Psoas muscle (tissue), 8 donors: ENCODE data around the gene MAPKAP1. TPM values are rescaled to one million over a fixed set of nuclear protein-coding genes. Genes with fewer than 3 reads are reported as not detected.

Experiments
- ATAC-seq, 4 donors: fragments of 200-7000 bp; cut with Tn5 transposase; one replicate each; pipeline ENCODE4 v1.9.1; 2020; ENCODE audit warnings: moderate library complexity in 3 of 4, mild to moderate bottlenecking in 2 of 4
- DNase-seq, 2 donors: peaks; one replicate each; pipeline ENCODE4 v3.0.0-alpha.2; 2020
- H3K27ac ChIP-seq: fragments of 200-600 bp; one replicate; pipeline ENCODE4 v1.8.0; 2022
- H3K27me3 ChIP-seq, 3 donors: fragments of 200-600 bp in 1 of 3; one replicate each; pipeline versions ENCODE4 v1.6.1 to v1.8.0; 2013 to 2022; ENCODE audit warnings: low read length in 2 of 3, mild to moderate bottlenecking in 2 of 3, moderate library complexity in 1 of 3; ENCODE audit not compliant: insufficient read depth in 3 of 3
- H3K36me3 ChIP-seq, 2 donors: fragments of 200-600 bp in 1 of 2; one replicate each; pipeline versions ENCODE4 v1.6.1 to v1.8.0; 2013 to 2022; ENCODE audit warnings: low read depth in 1 of 2, mild to moderate bottlenecking in 1 of 2, moderate library complexity in 1 of 2; ENCODE audit not compliant: insufficient read depth in 1 of 2
- H3K4me1 ChIP-seq: fragments of 200-600 bp; one replicate; pipeline ENCODE4 v1.8.0; 2022
- H3K4me3 ChIP-seq: fragments of 200-600 bp; one replicate; pipeline ENCODE4 v1.8.0; 2022; ENCODE audit warnings: mild to moderate bottlenecking
- H3K9me3 ChIP-seq: fragments of 200-600 bp; one replicate; pipeline ENCODE4 v1.8.0; 2022
- WGBS, 3 donors: extraction: QIAGEN DNeasy Blood & Tissue Kit; methylation state at CpG; one replicate each; pipeline versions ENCODE4 v1.1.6 to v1.1.7; 2013; 5-methylcytosine and 5-hydroxymethylcytosine counted together
- intact Hi-C, 2 donors: fragments of 100-400 bp; cut with DNase I; formaldehyde crosslinking; loops; one replicate each; pipeline versions ENCODE4 v1.11.0 to v1.14.2; 2022
- polyA plus RNA-seq, 3 donors: library from polyadenylated mRNA; stranded (reverse); fragments of 200-250 nt; gene quantifications; one replicate each; pipeline ENCODE4 v1.2.3, GENCODE V29; 2013
- total RNA-seq, 4 donors: library from RNA; stranded (reverse); fragmentation: NEBNext Ultra II Directional in 2 of 4; extraction: Animal tissue kit (Norgen Biotek cat#: 25700) in 2 of 4; gene quantifications; one replicate each; pipeline versions ENCODE4 v1.2.1 to v1.2.4, GENCODE V29; 2021 to 2023
- TF ChIP-seq, protein P1 (sequence below): fragments of 200-600 bp; IDR thresholded peaks from one replicate; pipeline ENCODE4 v1.8.0; 2022; ENCODE audit warnings: antibody characterized with exemption
- donor health status: healthy with polysubstance abuse.
- donor health status: DM: no; HTN: no; CAD: no; lungs with moderate emphysema.
- donor health status: Bipolar disorder and iron deficiency.
- donor health status: healthy.
- donor health status: DM: yes; HTN: yes; CAD: no.
- donor health status: DM: no; HTN: no; CAD: no.
- donor health status: DM: no; HTN: no; CAD: no.
- donor health status: DM: yes; HTN: yes; CAD: no.

MAPKAP1 gene
- total and polyA plus RNA-seq, 7 donors = 64.2 to 124 (median 90.4) TPM

DNA sequence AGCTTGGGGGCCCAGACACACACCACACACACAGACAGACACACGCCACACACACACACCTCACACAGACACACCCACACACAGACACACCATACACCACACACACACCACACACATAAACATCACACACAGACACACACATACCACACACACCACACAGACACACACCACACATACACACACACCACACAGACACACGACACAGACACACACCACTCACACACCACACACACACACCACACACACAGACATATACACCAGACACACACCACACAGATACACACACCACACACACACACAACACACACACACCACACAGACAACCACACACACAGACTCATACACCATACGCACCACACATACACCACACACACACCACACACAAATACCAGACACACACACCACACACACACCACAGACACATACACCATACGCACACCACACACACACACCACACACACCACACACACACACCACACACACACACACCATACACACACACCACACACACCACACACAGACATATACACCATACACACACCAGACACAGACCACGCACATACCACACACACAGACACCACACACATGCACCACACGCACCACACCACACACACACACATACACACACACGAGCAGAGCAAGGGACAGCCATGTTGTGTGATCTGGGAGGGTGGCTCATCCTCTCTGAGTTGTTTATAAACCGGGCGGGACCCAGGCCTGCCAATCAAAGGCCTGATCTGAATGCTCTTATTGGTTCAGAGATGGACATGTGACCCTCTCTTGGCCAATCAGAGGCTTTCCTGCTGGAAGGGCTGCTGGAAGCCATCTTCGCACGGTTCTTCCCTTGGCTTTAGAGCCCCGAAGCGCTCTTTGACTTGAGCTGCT, 297.1 kb downstream of the MAPKAP1 start:
- intact Hi-C loops = loop anchor here (2.0 to 10.0 kb wide), 3 partner anchors 221 to 817 kb away; no protein-coding TSS in a partner anchor
- peak in 1 of 2 donors; percentile 38 for DNase-seq

DNA sequence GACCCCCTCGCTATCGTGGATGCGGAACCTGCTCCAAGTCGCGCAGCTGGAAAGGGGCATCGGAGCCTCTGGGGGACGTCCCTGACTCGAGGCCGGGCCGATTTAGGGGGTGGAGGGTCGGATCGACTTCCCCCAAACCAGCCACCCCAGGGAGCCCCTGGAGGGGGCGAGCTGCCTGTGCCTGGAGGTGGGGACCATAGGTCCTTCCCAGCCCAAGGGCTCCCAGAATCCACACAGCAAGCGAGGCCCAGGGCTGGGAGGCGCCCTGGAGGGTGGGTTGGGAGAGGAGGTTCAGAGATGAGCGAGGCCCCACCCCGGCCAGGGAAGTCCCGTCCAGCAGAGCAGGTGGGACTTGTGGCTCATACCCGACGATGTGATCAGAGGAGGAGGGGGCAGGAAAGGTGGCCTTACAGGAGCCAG, 297.8 kb downstream of the MAPKAP1 start:
- H3K4me1 ChIP-seq = peaks cover 3% of the 10 kb centered on the region
- TF ChIP-seq, protein P1, sequence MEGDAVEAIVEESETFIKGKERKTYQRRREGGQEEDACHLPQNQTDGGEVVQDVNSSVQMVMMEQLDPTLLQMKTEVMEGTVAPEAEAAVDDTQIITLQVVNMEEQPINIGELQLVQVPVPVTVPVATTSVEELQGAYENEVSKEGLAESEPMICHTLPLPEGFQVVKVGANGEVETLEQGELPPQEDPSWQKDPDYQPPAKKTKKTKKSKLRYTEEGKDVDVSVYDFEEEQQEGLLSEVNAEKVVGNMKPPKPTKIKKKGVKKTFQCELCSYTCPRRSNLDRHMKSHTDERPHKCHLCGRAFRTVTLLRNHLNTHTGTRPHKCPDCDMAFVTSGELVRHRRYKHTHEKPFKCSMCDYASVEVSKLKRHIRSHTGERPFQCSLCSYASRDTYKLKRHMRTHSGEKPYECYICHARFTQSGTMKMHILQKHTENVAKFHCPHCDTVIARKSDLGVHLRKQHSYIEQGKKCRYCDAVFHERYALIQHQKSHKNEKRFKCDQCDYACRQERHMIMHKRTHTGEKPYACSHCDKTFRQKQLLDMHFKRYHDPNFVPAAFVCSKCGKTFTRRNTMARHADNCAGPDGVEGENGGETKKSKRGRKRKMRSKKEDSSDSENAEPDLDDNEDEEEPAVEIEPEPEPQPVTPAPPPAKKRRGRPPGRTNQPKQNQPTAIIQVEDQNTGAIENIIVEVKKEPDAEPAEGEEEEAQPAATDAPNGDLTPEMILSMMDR = no peak
- H3K27me3 ChIP-seq = peaks cover 0 to 17% (median 4%) of the 10 kb centered on the region in 3 donors
- DNase-seq (no peak), ATAC-seq (no peak)
- no peak overlapping the region for H3K27ac ChIP-seq
- H3K36me3 ChIP-seq = no peaks in the 10 kb centered on the region
- 76 to 78% (median 77%) methylated on average over 20 of the region's 20 CpGs for WGBS, 3 donors
- no peak overlapping the region for H3K4me3 ChIP-seq
- intact Hi-C loops = loop anchor here (2.0 to 10.0 kb wide), 3 partner anchors 222 to 818 kb away; no protein-coding TSS in a partner anchor
- no peaks in the 10 kb centered on the region for H3K9me3 ChIP-seq

More for the DNA sequence above, 297.1 kb downstream of the MAPKAP1 start:
- no peak overlapping the region for H3K4me3 ChIP-seq
- no peaks in the 10 kb centered on the region for H3K36me3 ChIP-seq
- 89 to 93% (median 90%) methylated on average over 12 to 13 of the region's 13 CpGs for WGBS, 3 donors
- no peak overlapping the region for H3K27ac ChIP-seq
- H3K27me3 ChIP-seq = peaks cover 0 to 17% (median 4%) of the 10 kb centered on the region in 3 donors
- H3K9me3 ChIP-seq = no peaks in the 10 kb centered on the region
- TF ChIP-seq, protein P1 = no peak
- peaks cover 3% of the 10 kb centered on the region for H3K4me1 ChIP-seq
- ATAC-seq = peak in 2 of 4 donors; percentile 26 to 72

DNA sequence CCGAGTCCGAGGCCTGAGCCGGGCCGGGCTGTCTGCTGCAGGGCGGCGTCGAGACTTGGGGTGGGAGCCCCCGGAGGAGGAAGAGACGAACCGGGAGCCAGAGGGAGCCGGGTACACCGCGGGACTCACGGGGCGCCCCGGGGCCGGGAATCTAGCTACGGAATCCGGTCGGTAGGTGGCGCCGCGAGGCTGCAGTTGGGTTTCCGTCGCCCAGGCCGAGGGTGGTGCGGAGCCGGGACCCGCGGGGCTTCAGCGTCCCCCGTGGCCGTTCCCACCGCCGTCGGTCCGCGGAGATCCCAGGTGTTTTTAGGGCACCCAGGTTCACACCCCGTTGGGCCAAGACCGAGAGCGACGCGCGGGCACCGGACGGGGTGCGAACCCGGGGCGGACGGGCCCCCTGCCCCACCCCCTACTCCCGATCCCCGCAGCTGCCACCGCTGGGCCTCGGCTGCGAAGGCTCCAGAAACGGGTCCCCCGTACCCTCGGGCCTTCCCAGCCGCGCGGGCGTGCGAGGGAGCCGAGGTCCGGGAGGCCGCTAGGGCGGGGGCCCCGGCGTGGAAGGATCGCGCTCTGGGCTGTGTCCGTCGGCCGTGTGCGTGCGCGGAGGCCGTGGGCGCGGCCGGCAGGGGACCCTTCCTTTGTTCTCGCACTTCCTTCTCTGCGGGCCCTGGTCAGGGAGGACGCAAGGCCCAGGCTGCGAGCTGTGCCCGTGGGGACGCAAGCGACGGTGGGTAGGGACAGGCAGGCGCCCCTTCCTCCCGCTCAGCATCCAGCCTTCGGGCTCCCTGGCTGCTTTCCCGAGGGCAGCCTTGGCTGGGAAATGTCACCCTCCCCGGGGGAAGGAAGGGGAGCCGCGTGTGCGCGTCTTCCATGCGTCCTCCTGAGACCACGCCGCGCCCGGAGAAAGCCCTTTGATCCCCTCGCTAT, 298.8 kb downstream of the MAPKAP1 start:
- intact Hi-C loops = loop anchor here (1.0 to 10.0 kb wide), 4 partner anchors 223 to 821 kb away; no protein-coding TSS in a partner anchor
- Histone ChIP-seq H3K27me3 (peaks cover 0 to 17% (median 4%) of the 10 kb centered on the region in 3 donors), H3K36me3 (no peaks in the 10 kb centered on the region), H3K9me3 (no peaks in the 10 kb centered on the region), H3K4me3 (peak overlapping the region; percentile 68), H3K4me1 (peaks cover 3% of the 10 kb centered on the region), H3K27ac (no peak overlapping the region)
- ATAC-seq (peak; percentile 76 to 91 (median 86)), DNase-seq (peak; percentile 83 to 86)
- TF ChIP-seq, protein P1 = peak; percentile 74
- WGBS, 3 donors = 4 to 5% (median 5%) methylated on average over 74 to 104 of the region's 104 CpGs

DNA sequence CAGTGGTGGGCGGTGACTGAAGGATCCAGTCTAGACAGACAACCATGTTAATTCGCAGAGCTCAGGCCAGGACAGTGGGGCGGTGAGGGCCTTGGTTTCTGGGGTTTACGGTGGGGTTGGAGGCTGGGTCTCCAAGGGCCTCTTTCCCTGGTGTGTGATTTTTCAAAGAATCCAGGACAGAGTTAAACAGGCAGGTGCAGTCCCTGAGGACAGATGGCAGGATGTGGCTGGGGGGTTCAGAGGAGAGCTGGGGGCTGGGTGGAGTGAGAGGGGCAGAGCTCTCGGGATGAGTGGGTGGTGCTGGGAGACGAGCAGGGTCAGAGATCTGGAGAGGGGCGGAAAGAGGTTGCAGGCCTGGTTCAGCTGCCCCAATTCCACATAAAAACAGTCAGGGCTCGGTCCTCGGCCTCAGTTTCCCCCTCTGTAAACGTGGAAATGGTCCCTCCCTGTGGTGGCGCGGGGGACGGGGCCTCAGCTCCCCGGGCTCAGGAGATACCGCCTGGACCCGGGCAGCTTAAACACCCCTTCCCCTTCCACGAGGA, 299.5 kb downstream of the MAPKAP1 start:
- peak; percentile 7 to 34 (median 16) for ATAC-seq
- Histone ChIP-seq H3K4me1 (peaks cover 3% of the 10 kb centered on the region), H3K27ac (no peak overlapping the region), H3K36me3 (no peaks in the 10 kb centered on the region), H3K9me3 (no peaks in the 10 kb centered on the region), H3K27me3 (peaks cover 0 to 17% (median 4%) of the 10 kb centered on the region in 3 donors), H3K4me3 (peak overlapping the region; percentile 68)
- DNase-seq = no peak
- TF ChIP-seq, protein P1 = no peak
- WGBS, 3 donors = 37 to 42% (median 41%) methylated on average over 15 to 17 of the region's 17 CpGs
- intact Hi-C loops = loop anchor here in 1 of 2 donors (5.0 to 10.0 kb wide), 2 partner anchors 227 to 820 kb away; no protein-coding TSS in a partner anchor
